HG03095 (cell line): ENCODE measurements around the gene TLE3.

Experiments
- ATAC-seq: cut with Tn5 transposase; IDR thresholded peaks from one replicate; pipeline ENCODE4 v1.9.1; 2021; ENCODE audit warnings: moderate library complexity; ENCODE audit not compliant: unreplicated experiment

The TLE3 gene

DNA sequence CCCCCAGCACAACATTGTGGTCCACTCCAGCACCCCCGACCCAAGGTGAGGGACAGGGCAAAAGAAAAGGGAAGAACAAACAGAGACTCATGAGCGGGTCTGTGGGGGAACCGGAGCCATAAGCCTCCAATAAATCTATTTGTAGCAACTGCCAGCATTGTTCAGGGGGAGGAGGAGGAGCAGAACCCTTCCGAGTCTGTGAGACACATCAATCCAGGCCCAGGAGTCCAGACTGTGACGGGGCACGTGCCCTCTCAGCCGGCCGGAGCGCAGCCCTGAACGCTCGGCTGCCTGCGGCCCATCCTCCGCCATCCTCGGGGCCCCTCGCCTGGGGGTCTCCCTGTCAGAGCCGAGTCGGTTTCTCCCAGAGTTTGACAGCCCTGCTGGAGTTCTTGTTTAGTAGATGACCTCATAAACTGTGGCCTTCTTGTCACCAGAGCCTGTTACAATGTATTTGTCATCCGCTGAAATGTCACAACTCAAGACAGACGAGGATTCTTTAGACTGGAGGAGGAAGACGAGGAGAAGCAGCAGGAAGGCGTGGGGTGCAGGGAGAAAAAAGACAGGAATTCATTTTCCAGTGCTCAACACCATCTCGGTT is 47.9 kb downstream of the TLE3 start:
- ATAC-seq: no peak

DNA sequence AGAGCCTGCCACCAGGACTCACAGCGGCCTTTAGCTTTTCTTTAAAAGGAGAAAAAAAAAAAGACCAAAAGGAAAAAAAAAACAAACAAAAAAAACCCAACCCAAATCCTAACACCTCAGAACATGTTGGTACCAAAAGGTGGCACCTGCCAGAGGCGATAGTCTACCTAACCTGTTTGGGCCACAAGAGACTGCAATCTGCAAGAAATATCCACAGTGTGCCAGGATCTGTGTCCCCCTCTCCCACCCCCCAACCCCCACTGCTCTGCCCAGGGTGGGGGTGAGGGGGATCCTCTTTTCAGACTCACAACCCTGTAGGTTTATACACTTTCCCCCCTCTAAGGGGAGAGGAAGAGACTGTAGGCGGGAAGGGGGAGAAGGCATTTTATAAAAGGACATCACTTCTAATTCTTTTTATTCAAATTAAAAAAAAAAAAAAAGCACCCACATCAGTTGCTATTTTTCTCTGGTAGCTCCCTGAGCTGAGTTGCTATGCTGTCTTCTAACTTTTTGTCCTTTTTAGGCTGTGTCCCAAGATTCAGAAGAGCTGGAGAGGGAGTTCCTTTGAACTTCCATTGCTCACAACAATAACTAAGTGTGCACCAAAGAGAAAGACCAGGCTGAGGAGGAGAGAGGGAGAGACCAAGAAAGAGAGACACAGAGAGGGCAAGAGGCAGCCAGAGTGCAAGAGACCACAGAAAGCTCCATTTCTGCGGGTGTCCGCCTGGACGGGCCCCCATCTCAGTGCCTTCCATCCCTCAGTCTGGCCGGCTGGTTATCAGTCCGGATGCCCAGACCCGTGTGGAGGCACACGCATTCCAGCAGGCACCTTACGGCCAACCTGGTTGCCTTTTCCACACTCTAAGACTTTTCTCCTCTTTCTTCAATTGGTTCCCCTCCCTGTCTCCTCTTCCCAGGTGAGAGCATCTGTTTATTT is 48.9 kb downstream of the TLE3 start:
- no peak for ATAC-seq

DNA sequence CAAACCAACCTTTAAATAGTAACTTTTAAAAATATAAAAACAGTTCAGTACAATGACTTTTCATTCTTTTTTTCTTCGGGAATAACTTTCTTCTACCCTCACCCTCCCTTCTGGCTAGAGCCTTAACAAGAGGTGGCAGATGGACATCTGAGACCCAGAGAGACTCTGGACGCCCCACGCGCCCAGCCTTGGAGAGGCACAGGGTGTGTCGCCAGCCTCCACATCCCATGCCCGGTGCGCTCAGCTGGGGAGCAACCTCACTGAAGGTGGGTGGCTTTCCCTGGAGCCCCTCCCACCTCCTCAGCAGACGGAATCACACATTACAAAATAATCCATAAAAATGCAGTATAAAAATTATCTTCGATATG is 49.5 kb downstream of the TLE3 start:
- ATAC-seq: no peak

DNA sequence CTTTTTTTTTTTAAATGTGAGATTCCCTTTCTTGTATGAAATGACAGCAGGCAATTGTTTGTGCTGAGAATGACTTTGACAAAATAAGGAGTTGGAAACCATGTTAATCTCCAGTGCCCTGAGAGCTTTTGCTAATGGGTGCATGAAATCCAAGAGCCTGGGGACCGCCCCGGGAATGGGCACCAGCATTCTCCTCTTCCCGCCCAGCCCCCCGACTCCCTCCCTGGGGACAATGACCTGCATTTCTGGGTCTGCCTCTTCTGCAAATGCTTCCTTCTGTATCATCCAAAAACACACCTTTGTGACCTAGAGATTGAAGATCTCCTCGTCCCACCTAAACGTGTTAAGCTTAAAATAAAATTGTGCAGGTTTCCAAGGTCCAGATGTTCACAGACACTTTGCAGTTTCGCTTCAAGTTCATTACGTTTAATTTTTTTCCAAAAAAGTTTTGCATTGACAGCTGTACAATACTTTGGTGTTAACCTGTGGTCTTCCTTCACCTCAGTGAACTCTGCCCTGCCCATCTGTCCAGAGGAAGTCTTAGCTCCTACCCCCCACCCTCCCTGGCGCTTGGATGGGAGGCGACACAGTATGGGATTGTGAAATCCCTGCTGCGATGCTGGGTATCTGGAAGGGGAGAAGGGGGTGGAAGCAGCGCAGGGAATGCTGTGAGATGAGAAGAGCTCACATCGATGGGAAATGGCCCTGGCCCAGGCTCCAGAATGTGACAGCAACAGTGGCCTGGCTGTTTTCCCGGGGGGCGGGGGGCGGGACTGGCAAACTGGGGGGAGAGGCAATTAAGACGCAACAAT is 50.1 kb downstream of the TLE3 start:
- ATAC-seq: no peak

DNA sequence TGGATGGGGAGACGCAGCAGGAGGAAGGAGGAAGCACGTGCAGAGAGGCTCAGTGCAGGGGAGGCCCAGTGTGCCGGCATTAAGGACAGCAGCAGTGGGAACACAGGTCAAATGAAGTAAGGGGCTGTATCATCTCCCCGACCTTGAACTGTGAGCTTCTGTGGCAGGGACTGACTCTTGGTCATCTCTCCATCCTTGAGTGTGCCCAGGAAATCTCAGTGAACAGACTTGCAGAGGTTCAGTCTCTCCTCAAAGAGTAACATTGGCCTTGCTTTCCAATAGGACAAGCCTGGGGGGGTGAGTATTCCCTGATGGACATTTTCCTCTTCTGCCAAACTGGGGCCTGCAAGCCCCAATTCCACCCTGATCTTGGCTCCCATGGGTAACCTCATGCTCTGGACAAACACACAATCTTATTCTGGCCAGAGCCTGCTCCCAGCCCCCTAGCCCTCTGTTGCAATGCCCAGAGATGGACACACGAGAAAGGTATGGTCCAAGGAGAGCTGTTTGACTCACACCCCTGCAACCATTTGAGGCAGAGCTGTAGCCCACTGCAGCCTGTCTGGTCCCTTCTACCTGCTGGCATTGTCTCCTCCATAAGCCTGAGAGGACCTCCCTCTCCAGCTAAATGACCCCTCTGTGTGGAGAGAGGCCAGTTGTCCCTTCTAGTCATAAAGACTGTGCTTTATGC is 50.9 kb downstream of the TLE3 start:
- no peak for ATAC-seq

DNA sequence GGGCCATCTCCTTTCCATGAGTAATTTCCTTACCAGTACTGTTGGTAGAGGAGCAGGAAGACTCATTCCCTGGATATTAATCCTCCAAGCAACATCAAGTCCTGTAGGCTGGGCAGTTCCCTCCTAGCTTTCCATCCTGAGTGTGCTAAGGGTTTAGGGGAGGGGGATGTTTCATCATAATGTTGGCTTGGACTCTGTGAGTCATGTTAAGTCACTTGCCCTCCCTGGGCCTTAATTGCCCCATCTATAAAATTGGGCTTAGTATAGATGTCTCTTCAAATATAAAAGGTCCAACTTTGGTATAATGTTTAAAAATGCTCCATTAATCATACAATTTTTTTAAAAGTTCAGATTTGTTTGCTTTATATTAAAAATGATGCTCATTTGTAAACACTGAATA is 52.7 kb downstream of the TLE3 start:
- no peak for ATAC-seq

DNA sequence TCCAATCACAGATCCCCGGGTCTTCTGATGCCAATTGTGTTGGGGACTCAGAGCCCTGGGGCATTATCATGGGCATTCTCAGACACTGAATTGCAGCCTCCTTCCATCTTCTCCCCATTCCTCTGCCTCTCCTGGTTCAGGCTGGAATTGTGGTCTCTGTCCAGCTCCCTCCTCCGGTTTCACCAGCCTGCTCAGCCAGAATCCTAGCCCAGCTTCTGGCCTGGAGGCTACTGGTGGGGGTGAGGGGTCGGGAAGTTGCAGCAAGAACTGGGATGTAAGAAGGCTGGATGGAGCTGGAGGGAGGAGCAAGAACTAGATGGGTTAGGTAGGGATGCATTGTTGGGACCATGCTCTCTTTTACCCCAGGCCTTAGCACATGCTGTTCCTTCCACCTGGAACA is 53.5 kb downstream of the TLE3 start:
- no peak for ATAC-seq

DNA sequence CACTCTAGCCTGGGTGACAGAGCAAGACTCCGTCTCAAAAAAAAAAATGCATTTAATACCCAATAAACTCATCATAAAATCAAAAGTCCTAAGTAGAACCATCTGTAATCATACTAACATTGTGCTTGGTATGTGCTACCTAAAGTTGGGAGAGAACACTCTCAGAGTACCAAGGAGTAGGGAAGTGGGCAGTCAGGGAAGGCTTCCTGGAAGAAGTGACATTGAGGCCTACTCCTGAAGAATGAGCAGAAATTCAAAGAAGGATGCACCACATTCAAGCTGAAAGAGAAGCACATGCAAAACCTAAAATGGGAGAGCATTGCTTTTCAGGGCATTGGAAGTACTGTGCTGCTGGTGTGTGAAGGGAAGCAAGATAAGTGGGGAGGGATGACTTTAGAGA is 54.1 kb downstream of the TLE3 start:
- ATAC-seq: no peak

DNA sequence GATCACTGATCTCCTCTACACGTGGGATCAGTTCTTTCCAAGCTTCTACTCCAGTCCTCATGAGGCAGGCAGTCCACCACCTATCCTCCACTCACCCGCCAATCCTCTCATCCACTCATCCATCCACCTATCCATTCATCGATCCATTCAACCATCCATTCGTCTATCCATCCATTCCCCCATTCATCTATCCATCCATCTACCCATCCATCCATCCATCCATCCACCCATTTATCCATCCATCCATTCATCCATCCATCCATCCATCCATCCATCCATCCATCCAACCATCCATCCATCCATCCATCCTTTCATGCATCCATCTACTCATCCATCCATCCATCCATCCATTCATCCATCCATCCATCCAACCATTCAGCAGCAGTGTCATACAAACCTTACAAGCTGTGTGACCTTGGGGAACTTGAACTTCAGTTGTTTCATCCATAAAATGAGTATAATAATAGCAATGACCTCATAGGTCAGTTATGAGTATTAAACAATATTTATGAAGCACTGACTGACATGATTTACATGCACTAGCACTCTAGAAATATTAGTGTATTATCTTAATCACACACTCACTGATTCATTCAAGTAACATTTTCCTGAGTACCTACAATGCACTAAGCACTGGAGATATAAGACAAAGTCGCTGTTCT is 55.0 kb downstream of the TLE3 start:
- ATAC-seq: no peak

DNA sequence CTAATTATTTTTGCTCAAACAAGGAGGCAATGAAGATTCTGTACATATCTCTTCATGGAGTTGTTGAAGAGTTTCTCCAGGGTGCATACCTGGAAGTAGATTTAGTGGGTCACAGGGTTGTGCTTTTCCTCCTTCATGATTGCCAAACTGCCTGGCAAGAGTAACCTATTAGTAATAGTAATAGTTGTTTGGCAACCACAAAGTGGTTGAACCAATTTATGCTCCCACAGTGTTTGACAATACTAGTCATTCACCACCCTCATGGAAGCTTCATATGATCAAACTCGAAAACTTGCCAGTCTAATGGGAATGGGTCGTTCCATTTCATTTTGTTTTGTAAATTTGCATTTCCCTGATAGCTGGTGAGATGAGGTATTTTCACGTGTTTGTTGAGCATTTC is 57.8 kb downstream of the TLE3 start:
- ATAC-seq: no peak

DNA sequence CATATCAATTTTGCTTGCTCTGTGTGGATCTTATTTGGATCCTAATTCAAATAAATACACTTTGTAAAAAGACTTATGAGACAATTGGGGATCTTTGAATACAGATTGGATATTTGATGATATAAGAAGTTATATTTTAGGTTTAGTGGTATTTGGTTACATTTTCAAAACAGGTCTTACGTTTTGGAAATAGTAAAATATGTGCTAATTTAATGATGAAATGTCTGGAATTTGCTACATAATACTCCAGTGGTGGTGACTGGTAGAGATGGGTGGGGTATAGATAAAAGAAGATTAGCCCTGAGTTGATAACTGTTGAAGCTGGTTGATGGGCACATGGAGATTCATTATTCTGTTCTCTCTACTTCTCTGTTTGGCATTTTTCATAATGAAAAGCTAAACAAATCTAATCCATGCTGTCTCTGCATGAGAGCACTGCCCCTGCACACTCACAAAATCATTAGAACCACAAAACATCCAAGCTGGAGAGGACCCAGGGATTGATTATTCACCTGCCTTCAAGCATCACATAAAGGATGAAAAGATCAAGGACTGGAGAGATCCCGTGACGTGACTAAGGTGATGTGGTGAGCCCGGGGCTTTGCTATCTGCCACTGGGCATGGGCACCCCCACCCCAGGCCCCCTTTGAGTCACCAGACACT is 58.9 kb downstream of the TLE3 start:
- no peak for ATAC-seq

DNA sequence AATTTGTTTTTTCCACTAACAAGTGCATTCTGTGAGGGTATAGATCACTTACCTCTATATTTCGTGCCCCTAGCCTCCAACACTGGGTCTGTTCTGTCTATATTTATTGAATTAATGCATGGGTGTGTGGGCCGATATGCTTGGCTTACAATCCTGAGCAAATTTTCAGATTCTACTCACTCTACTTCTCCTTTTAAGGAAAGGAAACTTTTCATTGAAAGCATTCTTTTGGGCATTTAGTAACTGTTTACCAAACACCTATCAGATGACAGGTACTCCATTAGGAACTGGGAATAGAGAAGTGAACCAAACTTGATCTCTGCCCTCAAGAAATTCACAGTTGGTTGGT is 60.5 kb downstream of the TLE3 start:
- no peak for ATAC-seq

DNA sequence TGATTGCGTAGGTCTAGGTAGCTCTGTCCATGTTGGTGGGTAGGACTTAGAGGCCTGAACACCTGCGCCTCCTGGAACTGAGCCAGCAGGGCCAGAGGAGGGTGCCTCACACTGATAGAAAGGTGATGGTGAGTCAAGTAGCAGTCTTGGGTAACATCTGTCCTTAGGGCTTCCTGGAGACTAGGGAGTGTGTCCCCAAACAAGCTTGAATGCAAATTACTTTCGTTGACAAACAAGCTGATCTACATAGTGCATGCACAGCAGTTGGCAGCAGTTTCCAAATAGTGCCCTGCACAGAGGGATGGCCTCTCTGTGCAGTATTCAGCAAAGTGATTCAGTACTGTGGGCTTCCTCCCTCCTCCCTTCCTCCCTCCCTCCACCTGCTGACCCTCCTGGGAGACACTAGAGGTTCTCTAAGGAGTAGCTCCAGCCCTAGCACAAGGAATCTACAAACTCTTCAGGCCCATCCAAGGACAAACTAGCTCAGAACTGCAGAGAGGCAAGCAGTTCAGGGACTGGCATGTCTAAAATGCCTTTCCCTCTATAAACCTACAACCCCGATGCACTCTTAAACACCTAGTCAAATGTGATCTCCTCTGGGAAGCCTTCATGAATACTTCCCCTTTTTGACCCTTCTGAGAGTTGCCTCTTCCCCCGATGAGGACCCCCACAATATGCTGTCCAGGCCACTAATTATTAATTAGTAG is 61.0 kb downstream of the TLE3 start:
- peak; percentile 69 for ATAC-seq

DNA sequence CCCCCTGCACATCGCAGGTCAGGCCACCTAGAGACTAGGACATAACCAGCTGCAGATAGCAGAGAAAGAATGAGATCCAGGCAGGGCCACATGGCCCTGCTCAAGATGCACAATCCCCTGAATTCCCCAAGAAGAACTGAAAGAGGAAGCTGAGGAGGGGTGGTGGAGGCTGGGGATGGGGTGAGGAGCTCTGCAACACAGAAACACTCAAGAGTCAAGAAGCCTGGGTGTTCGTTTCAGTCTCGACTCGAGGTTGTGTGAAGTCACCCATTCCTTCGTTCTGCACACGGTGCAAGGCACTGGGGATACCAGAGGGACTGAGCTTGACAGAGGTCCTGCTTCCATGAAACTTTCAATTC is 62.0 kb downstream of the TLE3 start:
- peak; percentile 53 for ATAC-seq

DNA sequence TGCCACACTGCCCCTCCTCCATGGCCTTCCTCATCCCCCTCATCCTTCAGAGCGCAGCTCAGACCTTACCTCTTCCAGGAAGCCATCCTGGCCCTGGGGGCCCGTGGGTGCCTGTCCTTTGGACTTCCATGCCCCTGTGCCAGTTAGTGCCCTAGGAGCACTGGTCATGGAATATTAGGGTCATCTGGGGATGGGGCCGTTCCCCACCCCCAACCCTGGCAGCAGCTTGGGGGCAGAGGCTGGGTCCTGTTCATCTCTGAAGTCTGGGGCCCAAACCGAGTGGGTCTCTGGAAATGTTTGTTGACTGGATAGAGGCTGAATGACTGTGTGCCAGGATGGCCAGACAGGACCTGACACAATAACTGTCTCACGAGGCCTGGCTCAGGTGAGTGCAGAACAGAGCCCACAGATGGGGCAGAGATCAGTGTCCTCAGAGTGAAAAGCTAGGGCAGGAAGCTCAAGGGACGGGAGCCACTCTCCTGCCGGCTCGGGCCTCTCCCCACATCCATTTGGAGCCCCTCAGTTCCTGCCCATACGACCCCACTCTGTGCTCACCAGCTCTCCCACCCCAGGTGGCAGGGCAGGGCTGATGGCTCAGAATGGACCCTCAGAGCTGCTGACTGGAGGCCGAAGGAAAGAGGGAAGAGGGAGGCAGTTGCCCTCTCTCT is 62.5 kb downstream of the TLE3 start:
- ATAC-seq: no peak

DNA sequence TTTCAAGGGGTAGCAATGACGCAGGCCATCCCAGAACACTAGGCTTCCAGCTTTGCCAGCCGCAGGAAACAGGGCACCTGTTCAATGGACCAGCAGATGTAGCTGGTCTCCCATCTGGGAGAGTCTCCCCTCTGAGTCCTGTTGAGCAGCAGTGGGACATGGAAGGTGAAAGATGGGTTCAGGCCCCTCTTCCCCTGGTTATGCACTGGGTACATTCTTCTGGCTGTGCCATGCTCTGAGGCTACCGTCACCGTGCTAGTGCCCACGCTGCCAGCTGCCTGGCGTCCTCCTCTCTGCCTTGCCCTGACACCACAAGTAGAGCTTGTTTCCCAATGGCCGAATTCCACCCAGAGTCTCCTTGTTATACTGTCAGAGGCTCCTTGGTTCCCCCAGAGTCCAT is 63.1 kb downstream of the TLE3 start:
- ATAC-seq: no peak

DNA sequence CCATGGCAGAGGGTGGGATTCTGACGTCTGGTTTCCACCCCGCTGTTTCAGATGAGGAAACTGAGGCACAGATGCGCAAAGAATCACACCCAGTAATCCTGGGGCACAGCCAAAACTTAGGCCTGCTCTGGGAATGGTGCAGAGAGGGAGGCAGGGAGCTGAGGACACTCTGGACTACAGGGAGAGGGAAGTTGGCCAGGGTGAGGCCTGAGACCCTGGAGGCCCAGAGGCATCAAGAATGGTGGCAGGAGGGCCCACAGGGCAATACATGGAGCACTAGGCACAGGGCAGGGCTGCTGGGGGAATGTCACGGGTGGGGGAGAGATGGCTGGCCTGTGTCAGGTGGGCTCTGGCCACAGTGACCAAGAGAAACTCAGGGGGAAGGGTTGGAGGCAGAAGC is 63.6 kb downstream of the TLE3 start:
- no peak for ATAC-seq

DNA sequence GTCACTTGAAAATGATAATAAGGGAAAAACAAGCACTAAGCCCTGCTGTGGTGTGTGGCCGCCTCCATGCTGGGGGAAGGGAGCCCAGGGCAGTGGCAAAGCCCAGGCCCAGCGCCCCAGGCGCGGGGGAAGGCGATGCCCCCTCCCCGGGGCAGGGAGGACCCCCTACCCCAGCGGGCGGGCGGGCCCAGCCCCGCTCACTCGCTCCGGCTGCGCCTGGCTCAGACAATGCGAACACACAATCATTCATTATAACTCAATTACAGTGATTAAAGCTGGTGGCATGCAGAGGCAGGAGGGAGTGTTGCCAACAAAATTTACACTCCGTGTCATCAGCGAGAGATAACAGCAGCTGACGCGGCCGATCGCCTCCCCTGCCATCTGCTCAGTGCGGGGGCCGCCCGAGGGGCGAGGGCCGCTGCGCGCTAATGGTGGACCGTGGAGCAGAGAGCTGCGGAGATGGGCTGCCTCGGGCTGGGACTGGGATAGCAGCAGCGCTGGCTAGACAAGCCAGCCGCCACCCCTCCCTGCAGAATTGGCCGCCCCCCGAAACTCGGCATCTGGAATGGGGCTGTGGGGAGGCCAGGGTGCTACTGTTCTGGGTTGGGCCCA is 64.1 kb downstream of the TLE3 start:
- ATAC-seq: no peak

DNA sequence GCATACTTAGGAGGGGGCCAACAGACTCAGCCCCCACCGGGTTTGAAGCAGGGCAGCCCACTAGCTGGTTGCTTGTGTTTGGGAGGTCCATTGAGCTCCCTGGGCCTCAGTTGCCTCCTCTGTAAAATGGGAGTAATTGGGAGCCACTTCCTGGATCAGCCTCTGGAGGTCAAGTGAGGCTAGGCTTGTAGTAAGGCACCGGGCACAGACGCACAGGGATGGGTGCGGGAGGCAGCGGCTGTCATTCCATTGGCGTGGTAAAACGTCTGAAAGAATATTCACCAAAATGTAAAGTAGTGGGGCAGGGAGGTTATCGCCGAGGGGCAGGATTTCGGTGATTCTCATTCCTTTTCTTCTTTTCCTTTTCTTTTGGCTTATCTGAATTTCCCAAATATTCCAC is 64.6 kb downstream of the TLE3 start:
- ATAC-seq: no peak
